Lung microvascular endothelial cell (primary cell): ENCODE data around the gene NBEA. TPM values are rescaled to one million over a fixed set of nuclear protein-coding genes. Genes with fewer than 3 reads are reported as not detected.

Experiments
- DNase-seq, 2 donors: peaks; one replicate each; pipeline versions ENCODE4 v3.0.0 to v3.0.0-alpha.2; 2010; ENCODE audit warnings: low read depth in 2 of 2
- total RNA-seq: library from RNA; depleted of rRNA; stranded (reverse); fragments of >200 nt; gene quantifications from 2 replicates; pipeline ENCODE4 v1.2.1, GENCODE V29; 2014

The NBEA gene
- total RNA-seq, 1 donor from 2014 or later: 1.4 TPM

- no peak for DNase-seq
Measured at GRCh38 chr13:35567406-35567980, 625.4 kb downstream of the NBEA start.

- no peak for DNase-seq
Measured at GRCh38 chr13:35573639-35574038, 631.6 kb downstream of the NBEA start.

GRCh38 chr13:35592457-35592856 lies 650.4 kb downstream of the NBEA start:
- no peak for DNase-seq

- no peak for DNase-seq
Measured at GRCh38 chr13:35593651-35594050, 651.6 kb downstream of the NBEA start.

GRCh38 chr13:35594096-35594495 lies 652.0 kb downstream of the NBEA start:
- no peak for DNase-seq

GRCh38 chr13:35595181-35595580 lies 653.1 kb downstream of the NBEA start:
- DNase-seq: no peak

GRCh38 chr13:35596321-35597030 lies 654.4 kb downstream of the NBEA start:
- DNase-seq: no peak

- DNase-seq: no peak
Measured at GRCh38 chr13:35597451-35597850, 655.4 kb downstream of the NBEA start.

- DNase-seq: no peak
Measured at GRCh38 chr13:35598233-35598632, 656.2 kb downstream of the NBEA start.

- no peak for DNase-seq
Measured at GRCh38 chr13:35598790-35599369, 656.8 kb downstream of the NBEA start.

GRCh38 chr13:35599384-35599783 lies 657.3 kb downstream of the NBEA start:
- DNase-seq: no peak

GRCh38 chr13:35600137-35600536 lies 658.1 kb downstream of the NBEA start:
- DNase-seq: no peak

GRCh38 chr13:35603593-35604285 lies 661.7 kb downstream of the NBEA start:
- DNase-seq: no peak

GRCh38 chr13:35614666-35615065 lies 672.6 kb downstream of the NBEA start:
- no peak for DNase-seq

- no peak for DNase-seq
Measured at GRCh38 chr13:35617420-35617819, 675.4 kb downstream of the NBEA start.

GRCh38 chr13:35618565-35619083 lies 676.6 kb downstream of the NBEA start:
- DNase-seq: no peak

- no peak for DNase-seq
Measured at GRCh38 chr13:35621989-35622388, 679.9 kb downstream of the NBEA start.

GRCh38 chr13:35629026-35629425 lies 687.0 kb downstream of the NBEA start:
- no peak for DNase-seq

- DNase-seq: peak; percentile 49 to 58
Measured at GRCh38 chr13:35630551-35631275, 688.6 kb downstream of the NBEA start.

- DNase-seq: no peak
Measured at GRCh38 chr13:35631666-35632065, 689.6 kb downstream of the NBEA start.

GRCh38 chr13:35643625-35644024 lies 701.6 kb downstream of the NBEA start:
- no peak for DNase-seq
